Stimulated activated CD8-positive, alpha-beta memory T cell treated with anti-CD3 and anti-CD28 coated beads, Interleukin-4, amount 100 ng/mL, for 1 hour (primary cell): ENCODE results near the gene LIN37.

Experiments
- DNase-seq, 2 donors: peaks; one replicate each; pipeline ENCODE4 v3.0.0-alpha.2; 2020; ENCODE audit warnings: low read depth in 2 of 2, low spot score in 1 of 2

LIN37 gene, protein sequence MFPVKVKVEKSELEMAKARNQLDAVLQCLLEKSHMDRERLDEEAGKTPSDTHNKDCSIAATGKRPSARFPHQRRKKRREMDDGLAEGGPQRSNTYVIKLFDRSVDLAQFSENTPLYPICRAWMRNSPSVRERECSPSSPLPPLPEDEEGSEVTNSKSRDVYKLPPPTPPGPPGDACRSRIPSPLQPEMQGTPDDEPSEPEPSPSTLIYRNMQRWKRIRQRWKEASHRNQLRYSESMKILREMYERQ

DNA sequence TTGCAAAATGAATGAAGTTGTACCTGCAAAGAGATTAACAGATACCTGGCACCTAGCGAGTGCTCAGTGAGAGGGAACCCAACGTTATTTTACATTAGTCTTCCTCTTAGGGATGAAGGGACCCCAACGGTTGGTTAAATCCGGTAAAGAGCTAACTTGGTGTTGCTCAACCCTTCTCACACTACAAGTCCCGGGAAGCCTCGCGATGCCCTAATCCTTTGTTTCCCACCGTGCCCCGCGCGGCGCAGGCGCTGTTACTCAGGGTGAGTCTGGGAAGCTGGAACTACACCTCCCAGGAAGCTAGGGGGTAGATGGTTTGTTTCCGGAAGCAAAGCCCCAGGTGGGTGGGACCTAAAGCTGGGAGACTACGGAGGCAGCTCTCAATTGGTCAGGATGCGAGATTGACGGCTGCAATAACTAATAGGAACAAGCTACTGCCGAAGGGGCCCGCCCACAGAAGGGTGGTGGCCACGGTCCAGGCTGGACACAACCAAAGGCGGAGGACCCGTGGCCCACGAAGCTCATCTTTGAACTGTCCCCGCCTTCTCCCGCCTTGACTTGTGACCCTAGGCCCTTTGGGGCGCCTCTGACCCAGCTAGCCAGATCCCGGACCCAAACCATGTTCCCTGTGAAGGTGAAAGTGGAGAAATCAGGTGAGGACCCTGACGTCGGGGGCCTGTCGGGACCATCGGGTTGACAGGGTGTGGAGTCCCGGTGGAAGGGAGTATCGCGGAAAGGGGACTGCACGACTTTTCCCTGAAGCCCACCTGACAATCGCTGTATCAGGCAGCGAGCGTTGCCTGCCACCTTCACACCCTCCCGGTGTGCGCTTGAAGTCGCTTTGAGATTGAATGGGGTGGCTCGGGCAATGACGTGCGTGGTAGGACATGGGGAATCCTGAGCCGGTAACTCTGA lies at the start of gene LIN37:
Gene LIN37 (plus strand): TSS at position 471 of the 915 bp plus-strand sequence. CDS start 149 bp downstream, at position 620.
- peak; percentile 90 to 98 for DNase-seq

- peak; percentile 69 to 85 for DNase-seq
Observed at GRCh38 chr19:35702223-35703012, 46.0 kb upstream of the LIN37 start.

DNA sequence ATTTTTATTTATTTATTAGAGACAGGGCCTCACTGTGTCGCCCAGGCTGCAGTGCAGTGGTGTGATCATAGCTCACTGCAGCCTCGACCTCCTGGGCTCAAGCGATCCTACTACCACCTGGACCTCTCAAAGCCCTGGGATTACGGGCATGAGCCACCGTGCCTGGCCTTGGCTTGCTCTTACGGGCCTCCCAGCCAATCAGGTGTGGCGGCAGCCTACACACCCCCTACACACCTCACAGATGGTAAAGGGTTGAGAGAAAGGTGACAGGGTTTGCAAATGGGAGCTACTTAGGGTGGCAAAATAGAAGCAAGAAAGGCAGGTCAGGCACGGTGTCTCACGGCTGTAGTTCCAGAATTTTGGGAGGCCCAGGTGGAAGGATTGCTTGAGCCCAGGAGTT lies 45.0 kb upstream of the LIN37 start:
- DNase-seq = no peak

- DNase-seq = no peak
Observed at GRCh38 chr19:35704218-35704617, 44.2 kb upstream of the LIN37 start, which contains the start of gene ZBTB32. TSS of gene ZBTB32 (plus strand) at chr19:35704558. CDS start at chr19:35714627, 10,069 bp downstream.

GRCh38 chr19:35708391-35708790 lies 40.0 kb upstream of the LIN37 start:
- DNase-seq = no peak

GRCh38 chr19:35710784-35711723 lies 37.3 kb upstream of the LIN37 start:
- DNase-seq = no peak

GRCh38 chr19:35712567-35713505 lies 35.5 kb upstream of the LIN37 start:
- DNase-seq = no peak

DNA sequence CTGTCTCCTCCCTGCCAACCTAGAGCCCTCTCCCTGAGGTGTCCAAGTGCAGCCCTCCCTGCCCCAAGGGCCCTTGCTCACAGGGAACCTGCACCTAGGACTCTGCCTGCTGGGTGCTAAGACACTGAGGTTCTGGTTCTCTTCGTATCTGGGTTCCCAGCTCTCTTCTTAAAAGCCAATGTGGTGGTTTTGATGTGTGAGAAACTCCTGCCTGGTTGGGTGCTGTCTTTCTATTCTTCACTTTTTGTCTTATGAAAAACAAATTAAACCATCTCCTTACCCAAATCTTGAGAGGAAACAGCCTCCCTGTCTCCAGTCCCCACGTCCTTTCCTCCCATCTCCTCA lies 34.9 kb upstream of the LIN37 start:
- no peak for DNase-seq

DNA sequence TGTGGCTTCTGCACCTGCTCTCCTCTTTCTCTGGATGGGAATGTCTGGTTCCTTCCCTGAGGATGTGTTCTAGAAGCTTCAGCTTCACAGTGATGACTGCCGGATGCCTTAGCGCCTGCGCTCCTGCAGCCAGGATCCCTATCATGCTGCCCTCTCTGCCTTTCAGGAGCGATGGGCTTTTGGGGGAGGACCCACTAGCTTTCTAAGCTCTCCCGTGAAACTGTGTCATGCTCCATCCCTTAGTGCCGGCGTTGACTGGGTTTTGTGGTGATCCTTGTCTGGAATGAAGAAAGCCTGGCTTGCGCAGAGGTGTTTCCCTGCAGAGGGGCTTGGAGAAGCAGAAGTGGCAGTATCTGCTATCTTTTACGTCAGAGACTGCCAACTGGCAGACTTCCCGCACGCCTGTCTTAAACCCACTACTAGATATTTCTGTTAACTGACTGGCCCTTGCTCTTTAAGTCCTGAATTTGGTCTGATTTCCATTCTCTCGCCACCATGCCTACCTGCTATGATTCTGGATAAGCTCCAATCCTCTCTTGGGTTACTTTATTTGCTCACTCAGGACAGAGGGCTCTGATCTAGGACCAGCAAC lies 34.4 kb upstream of the LIN37 start:
- DNase-seq = no peak

GRCh38 chr19:35714601-35715354 lies 33.6 kb upstream of the LIN37 start:
- no peak for DNase-seq

DNA sequence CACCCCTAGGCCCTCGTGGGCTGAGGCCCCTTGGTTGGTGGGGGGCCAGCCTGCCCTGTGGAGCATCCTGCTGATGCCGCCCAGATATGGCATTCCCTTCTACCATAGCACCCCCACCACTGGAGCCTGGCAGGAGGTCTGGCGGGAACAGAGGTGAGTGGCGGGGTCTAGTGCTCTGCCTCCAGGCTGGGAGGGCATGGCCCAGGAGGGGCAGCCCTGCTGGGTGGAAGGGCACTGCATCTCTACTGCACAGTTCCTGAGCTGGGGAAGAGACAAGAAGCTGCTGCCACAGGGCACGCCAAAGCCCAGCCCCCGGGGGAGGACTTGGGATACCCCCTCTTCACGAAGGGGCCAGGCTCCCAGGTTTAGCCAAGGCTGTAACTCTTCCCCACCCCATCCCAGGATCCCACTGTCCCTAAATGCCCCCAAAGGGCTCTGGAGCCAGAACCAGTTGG lies 33.0 kb upstream of the LIN37 start:
- no peak for DNase-seq

GRCh38 chr19:35715981-35716800 lies 32.2 kb upstream of the LIN37 start:
- no peak for DNase-seq

DNA sequence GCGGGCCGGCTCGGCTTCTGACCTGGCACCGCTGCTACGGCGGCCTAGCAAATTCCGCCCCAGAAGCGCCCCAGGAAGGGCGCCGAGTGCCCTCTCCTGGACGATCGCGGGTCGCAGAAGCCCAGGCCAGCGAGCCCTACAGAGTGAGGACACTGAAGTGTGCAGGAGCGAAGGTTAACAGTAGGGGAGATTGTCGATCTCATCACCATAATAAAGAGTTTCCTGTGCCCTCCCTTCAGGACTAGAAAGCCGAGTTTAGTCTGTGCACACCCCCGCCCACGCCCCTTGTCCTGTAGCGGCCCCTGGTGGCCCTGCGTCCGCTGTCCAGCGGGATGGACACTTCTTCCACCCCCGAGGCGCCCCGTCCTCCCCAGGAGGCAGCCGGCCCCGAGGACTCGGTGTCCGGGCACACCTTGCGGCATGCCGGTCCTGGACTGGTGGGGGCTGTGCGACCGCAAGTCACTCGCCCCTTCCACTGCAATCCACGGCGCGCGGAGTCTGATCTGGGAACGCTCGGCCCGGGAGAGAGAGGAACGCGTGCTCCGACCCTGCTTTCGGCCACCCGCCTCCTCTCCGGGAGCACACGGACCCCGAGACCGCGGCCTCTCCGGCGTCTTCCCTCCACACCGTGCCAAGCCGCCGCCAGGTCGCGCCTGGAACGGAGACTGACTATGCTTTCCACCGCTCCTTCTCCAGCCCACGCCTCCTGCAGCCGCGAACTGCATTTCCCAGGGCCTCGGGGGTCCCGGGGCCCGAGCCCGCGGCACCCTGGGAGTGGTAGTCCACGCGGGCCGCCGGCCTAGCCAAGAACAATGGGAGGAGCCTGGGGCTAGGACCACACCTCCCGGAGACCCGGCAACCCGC lies 31.3 kb upstream of the LIN37 start:
- peak; percentile 80 to 94 for DNase-seq

DNA sequence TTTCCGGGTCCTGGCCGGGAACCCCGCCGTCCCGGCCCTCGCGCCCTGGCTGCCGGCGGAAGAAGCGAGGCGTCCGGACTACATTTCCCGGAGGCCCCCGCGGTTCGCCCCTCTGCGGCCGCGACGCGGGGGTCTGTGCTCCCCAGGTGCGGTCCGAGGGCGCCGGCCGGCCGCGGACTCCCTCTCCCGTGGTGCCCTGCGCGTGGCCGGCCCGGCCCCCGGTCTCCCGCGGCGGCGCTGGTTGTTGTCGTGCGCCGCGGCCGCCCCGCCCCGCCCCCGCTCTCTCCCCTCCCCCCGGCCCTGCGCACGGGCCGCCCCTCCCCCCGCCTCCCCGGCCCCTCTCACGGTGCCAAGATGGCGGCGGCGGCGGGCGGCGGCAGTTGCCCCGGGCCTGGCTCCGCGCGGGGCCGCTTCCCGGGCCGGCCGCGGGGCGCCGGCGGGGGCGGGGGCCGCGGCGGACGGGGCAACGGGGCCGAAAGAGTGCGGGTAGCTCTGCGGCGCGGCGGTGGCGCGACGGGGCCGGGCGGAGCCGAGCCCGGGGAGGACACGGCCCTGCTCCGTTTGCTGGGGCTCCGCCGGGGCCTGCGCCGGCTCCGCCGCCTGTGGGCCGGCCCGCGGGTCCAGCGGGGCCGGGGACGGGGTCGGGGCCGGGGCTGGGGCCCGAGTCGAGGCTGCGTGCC lies 30.6 kb upstream of the LIN37 start, which contains the start of gene KMT2B:
Gene KMT2B (plus strand): TSS at position 339 of the 680 bp plus-strand sequence. CDS start 16 bp downstream, at position 355.
- DNase-seq = peak in 1 of 2 donors; percentile 38

GRCh38 chr19:35718345-35719041 lies 29.9 kb upstream of the LIN37 start:
- DNase-seq = no peak
